Astrocyte of the cerebellum (primary cell): ENCODE data around the gene LCN6.
"Not testable (repeated sequence)": the region's sequence is repeated elsewhere in the genome, so short reads cannot be mapped to it uniquely, and the experiment has no call there.

ENCODE experiments used
- DNase-seq: peaks from one replicate; pipeline ENCODE4 v3.0.0-alpha.2; 2011; ENCODE audit warnings: low read depth
- H3K4me3 ChIP-seq: 2 replicates; pipeline ENCODE4 v1.5.1; 2011; ENCODE audit warnings: mild to moderate bottlenecking, low read depth, low read length, moderate library complexity
- CTCF ChIP-seq: IDR thresholded peaks from 2 replicates; pipeline ENCODE4 v1.5.1; 2012; ENCODE audit warnings: low read length, low read depth, moderate library complexity, mild to moderate bottlenecking; ENCODE audit errors: missing control alignments
- in situ Hi-C: cut with HindIII; loops from 2 replicates; pipeline ENCODE4 v1.10.0; 2017; ENCODE audit warnings: low sequenced_read_pairs

The LCN6 gene

GRCh38 chr9:136787690-136788400 lies 39.5 kb upstream of the LCN6 start:
- in situ Hi-C loops: loop anchor here (25.0 kb wide), 1 partner anchor 249 kb away; the partner anchor contains the start of genes ABCA2, FUT7 and NPDC1

GRCh38 chr9:136786983-136787382 lies 38.7 kb upstream of the LCN6 start:
- DNase-seq, H3K4me3 ChIP-seq: not testable (repeated sequence)
- in situ Hi-C loops: loop anchor here (25.0 kb wide), 1 partner anchor 250 kb away; the partner anchor contains the start of genes ABCA2, FUT7 and NPDC1

More at GRCh38 chr9:136787690-136788400, 39.5 kb upstream of the LCN6 start:
- no peak for DNase-seq
- peak; percentile 69 for TF ChIP-seq CTCF
- no peak overlapping the region for H3K4me3 ChIP-seq

DNA sequence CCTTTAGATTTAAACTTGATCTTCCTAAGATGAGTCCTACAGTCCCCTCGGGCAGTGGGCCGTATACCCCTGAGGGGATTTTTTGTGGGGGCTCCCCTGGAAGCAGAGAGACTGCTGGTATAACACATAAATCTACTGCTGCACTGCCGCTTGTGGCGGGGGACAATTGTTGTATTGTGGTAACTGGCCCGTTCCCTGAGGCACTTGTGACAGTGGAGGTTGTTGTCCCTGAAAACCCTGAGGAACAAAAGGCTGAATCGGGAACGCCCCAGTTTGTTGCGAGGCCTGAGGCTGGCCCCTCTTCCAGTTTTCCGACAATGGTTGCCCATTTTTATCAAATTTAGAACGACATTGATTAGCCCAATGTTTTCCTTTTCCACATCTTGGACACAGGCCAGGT lies 38.1 kb upstream of the LCN6 start:
- in situ Hi-C loops: loop anchor here (25.0 kb wide), 1 partner anchor 251 kb away; the partner anchor contains the start of genes ABCA2, FUT7 and NPDC1
- no peak for DNase-seq
- TF ChIP-seq CTCF: no peak
- no peak overlapping the region for H3K4me3 ChIP-seq

DNA sequence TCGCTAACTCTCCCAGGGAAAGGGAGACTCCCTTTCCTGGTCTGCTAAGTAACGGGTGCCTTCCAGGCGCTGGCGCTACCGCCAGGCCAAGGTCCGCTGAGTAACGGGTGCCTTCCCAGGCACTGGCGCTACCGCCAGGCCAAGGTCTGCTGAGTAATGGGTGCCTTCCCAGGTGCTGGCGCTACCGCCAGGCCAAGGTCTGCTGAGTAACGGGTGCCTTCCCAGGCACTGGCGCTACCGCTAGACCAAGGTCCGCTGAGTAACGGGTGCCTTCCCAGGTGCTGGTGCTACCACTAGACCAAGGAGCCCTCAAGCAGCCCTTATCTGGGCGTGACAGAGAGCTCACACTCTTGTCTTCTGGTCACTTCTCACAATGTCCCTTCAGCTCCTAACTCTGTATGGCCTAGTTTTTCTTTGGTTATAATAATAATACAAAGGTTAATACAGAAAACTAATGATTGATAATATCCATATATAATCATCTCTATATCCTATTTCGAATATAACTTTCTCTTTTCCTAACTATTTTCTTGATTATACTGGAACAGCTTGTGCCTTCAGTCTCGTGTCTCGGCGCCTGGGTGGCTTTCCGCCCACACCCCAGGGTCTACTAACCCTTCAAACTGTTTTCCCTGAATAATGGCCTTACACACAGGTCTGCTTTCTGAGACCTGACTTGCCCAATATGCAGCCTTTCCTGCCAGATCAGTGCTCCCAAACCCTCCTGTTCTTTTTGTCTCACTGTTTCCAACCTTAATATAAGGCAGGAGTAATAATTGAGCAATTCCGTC lies 37.4 kb upstream of the LCN6 start:
- in situ Hi-C loops: loop anchor here (25.0 kb wide), 1 partner anchor 252 kb away; the partner anchor contains the start of genes ABCA2, FUT7 and NPDC1
- not testable (repeated sequence) for H3K4me3 ChIP-seq, DNase-seq

DNA sequence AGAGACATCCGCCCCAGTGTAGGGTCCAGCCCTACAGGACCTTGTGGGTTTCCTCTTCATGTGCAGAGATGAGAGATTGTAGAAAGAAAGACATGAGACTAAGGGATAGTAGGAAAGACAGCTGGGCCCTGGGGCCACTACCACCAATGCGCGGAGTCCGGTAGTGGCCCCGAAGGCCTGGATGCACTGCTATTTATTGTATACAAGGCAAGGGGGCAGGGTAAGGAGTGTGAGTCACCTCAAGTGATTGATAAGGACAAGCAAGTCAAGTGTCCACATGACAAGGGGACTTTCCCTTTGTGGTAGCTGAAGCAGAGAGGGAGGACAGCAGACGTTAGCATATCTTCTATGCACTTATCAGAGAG lies 36.7 kb upstream of the LCN6 start:
- no peak for TF ChIP-seq CTCF
- DNase-seq: no peak
- in situ Hi-C loops: loop anchor here (25.0 kb wide), 1 partner anchor 252 kb away; the partner anchor contains the start of genes ABCA2, FUT7 and NPDC1
- no peak overlapping the region for H3K4me3 ChIP-seq

- no peak for DNase-seq
- H3K4me3 ChIP-seq: no peak overlapping the region
- TF ChIP-seq CTCF: peak; percentile 11
- in situ Hi-C loops: loop anchor here (25.0 kb wide), 1 partner anchor 253 kb away; the partner anchor contains the start of genes ABCA2, FUT7 and NPDC1
Observed at GRCh38 chr9:136784249-136784996, 36.1 kb upstream of the LCN6 start.

- H3K4me3 ChIP-seq: no peak overlapping the region
- no peak for DNase-seq
- in situ Hi-C loops: loop anchor here (25.0 kb wide), 1 partner anchor 255 kb away; the partner anchor contains the start of genes ABCA2, FUT7 and NPDC1
- no peak for TF ChIP-seq CTCF
Observed at GRCh38 chr9:136782452-136782851, 34.1 kb upstream of the LCN6 start.
